ENCODE measurements around the gene PTGS2.
A peak's percentile ranks its signal among the peaks of the same experiment; 100 is the strongest.

Gene PTGS2

DNA sequence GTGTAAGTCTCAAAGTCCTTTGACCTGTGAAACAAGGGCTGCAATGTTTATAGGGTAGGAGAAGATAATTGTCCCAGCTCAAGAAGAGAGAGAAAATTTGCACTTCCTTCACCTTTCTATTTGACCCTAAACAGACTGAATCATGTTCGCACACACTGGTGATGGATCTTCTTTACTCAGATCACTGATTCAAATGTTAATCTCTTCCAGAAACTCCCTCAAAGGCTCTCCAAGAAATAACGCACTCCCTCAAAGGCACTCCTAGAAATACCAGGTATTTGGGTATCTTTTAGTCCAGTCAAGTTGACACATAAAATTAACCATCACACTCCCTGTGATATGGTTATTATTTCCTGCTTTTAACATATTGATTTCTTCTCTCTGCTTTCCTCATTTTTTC, 30.5 kb upstream of the PTGS2 start:
- no peak for DNase-seq
- Histone ChIP-seq H3K9me3 (ENCODE audit: insufficient read depth, low read depth, low read length) (no peaks in the 10 kb centered on the region), H3K4ac (ENCODE audit: low read depth, low read length) (no peak overlapping the region), H3K79me1 (ENCODE audit: low read length) (no peaks in the 10 kb centered on the region), H3K36me3 (ENCODE audit: control insufficient read depth in 1 of 2, insufficient read depth in 2 of 2, low read length in 2 of 2) (no peaks in the 10 kb centered on the region), H3K4me3 (ENCODE audit: low read depth, low read length) (no peak overlapping the region), H3K9ac (ENCODE audit: low read length) (no peak overlapping the region), H3K4me1 (ENCODE audit: control insufficient read depth in 1 of 2, insufficient read depth in 2 of 2, low read length in 2 of 2) (no peaks in the 10 kb centered on the region), H4K12ac (ENCODE audit: low read depth, low read length) (no peak overlapping the region), H3K27me3 (ENCODE audit: insufficient read depth, low read length) (no peaks in the 10 kb centered on the region), H3K14ac (ENCODE audit: low read length) (no peak overlapping the region), H2BK12ac (ENCODE audit: low read length) (no peak overlapping the region), H3K27ac (ENCODE audit: low read depth, low read length) (no peak overlapping the region), H4K91ac (ENCODE audit: low read depth, low read length) (no peak overlapping the region), H3K23ac (ENCODE audit: low read length) (no peak overlapping the region), H4K8ac (ENCODE audit: low read depth, low read length) (no peak overlapping the region), H2BK120ac (ENCODE audit: insufficient read depth, low read length, poor library complexity) (no peak overlapping the region), H2AK5ac (ENCODE audit: low read length) (no peak overlapping the region), H2AFZ (ENCODE audit: insufficient read depth, low read length, poor library complexity) (no peak overlapping the region), H3K79me2 (ENCODE audit: control insufficient read depth, insufficient read depth, low read length, poor library complexity) (no peaks in the 10 kb centered on the region), H2BK5ac (ENCODE audit: low read depth, low read length, poor library complexity) (no peak overlapping the region), H3K18ac (ENCODE audit: low read length) (no peak overlapping the region), H3K4me2 (ENCODE audit: low read length) (no peak overlapping the region)
- no CpG with 5 or more reads among the region's 2 CpGs for WGBS (ENCODE audit: extremely low coverage, insufficient coverage, insufficient read length)

DNA sequence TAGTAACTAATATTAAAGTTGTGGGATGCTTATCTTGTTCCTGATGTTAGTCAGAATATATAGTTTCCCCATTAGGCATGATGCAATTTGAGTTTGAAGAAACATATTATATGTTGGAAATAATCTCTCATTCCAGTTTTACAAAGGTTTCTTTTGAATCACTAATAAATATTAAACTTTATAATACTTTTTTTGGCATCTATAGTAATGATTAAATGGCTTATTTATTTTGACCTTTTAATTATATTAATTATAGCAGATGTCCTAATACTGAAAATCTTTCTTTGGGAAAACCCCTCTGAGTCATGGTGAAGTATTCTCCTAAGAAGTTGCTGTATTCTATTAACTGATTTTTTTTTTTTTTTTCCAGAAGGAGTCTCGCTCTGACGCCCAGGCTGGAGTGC, 28.5 kb upstream of the PTGS2 start:
- no peaks in the 10 kb centered on the region for H3K79me1 ChIP-seq (ENCODE audit: low read length)
- DNase-seq: peak in 1 of 2 donors; percentile 12
- no peaks in the 10 kb centered on the region for H3K27me3 ChIP-seq (ENCODE audit: insufficient read depth, low read length)
- H2AFZ ChIP-seq (ENCODE audit: insufficient read depth, low read length, poor library complexity): no peak overlapping the region
- H3K4ac ChIP-seq (ENCODE audit: low read depth, low read length): no peak overlapping the region
- no peak overlapping the region for H2BK120ac ChIP-seq (ENCODE audit: insufficient read depth, low read length, poor library complexity)
- H2BK12ac ChIP-seq (ENCODE audit: low read length): no peak overlapping the region
- H3K36me3 ChIP-seq (ENCODE audit: control insufficient read depth in 1 of 2, insufficient read depth in 2 of 2, low read length in 2 of 2): no peaks in the 10 kb centered on the region
- H3K4me3 ChIP-seq (ENCODE audit: low read depth, low read length): no peak overlapping the region
- H3K18ac ChIP-seq (ENCODE audit: low read length): no peak overlapping the region
- H4K8ac ChIP-seq (ENCODE audit: low read depth, low read length): no peak overlapping the region
- H3K4me1 ChIP-seq (ENCODE audit: control insufficient read depth in 1 of 2, insufficient read depth in 2 of 2, low read length in 2 of 2): no peaks in the 10 kb centered on the region
- no peaks in the 10 kb centered on the region for H3K9me3 ChIP-seq (ENCODE audit: insufficient read depth, low read depth, low read length)
- no CpG with 5 or more reads among the region's 2 CpGs for WGBS (ENCODE audit: extremely low coverage, insufficient coverage, insufficient read length)
- H3K9ac ChIP-seq (ENCODE audit: low read length): no peak overlapping the region
- no peak overlapping the region for H4K91ac ChIP-seq (ENCODE audit: low read depth, low read length)
- no peak overlapping the region for H3K4me2 ChIP-seq (ENCODE audit: low read length)
- no peak overlapping the region for H2AK5ac ChIP-seq (ENCODE audit: low read length)
- no peak overlapping the region for H3K27ac ChIP-seq (ENCODE audit: low read depth, low read length)
- no peak overlapping the region for H3K14ac ChIP-seq (ENCODE audit: low read length)
- no peak overlapping the region for H3K23ac ChIP-seq (ENCODE audit: low read length)
- H3K79me2 ChIP-seq (ENCODE audit: control insufficient read depth, insufficient read depth, low read length, poor library complexity): no peaks in the 10 kb centered on the region
- H4K12ac ChIP-seq (ENCODE audit: low read depth, low read length): no peak overlapping the region
- no peak overlapping the region for H2BK5ac ChIP-seq (ENCODE audit: low read depth, low read length, poor library complexity)

DNA sequence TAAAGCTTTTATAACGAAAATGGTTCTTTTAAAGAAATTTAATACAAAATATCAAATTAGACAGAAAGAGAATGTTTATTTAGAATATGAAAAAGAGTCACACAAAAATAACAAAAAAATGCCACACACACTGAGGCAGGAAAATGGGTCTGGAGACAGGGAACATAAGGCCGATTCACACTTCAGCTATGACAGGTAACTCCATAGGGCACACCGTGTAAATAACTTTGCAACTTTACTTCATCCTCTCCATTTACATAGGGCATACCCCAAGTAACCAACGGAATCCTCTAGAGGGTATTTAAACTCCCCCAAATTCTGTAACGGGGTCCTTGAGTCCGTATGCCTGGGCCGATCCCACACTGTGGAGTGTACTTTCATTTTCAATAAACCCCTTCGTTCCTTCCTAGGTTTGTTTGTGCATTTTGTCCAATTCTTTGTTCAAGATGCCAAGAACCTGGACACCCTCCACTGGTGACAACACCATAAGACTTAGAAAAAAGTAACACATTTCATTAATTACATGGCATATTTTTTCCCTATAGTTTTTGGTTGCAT, 23.1 kb upstream of the PTGS2 start:
- WGBS (ENCODE audit: extremely low coverage, insufficient coverage, insufficient read length): no CpG with 5 or more reads among the region's 8 CpGs
- Histone ChIP-seq H4K8ac (ENCODE audit: low read depth, low read length) (no peak overlapping the region), H2AK5ac (ENCODE audit: low read length) (no peak overlapping the region)

DNA sequence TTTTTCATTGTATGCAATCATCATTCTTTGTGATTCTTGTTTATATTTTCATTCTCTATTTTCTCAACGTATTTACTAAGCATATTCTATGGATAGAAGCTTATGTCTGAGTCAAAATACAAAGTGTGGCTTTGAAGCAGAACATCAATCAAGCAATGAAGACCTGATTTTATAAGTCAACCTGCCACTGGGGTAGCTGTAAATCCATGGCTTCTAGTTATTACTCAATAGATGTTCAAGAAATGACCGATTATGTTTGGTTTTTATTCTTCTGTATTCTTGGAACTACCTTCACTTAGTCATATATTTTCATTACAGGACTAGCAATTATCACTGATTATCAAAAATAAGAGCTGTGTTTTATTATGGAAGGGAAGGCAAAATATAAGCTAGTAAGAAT, 20.5 kb upstream of the PTGS2 start:
- no peak overlapping the region for H2BK12ac ChIP-seq (ENCODE audit: low read length)
- WGBS (ENCODE audit: extremely low coverage, insufficient coverage, insufficient read length): no CpG with 5 or more reads among the region's 2 CpGs
- DNase-seq: no peak
- no peak overlapping the region for H3K9ac ChIP-seq (ENCODE audit: low read length)
- no peak overlapping the region for H3K27ac ChIP-seq (ENCODE audit: low read depth, low read length)
- H3K14ac ChIP-seq (ENCODE audit: low read length): no peak overlapping the region
- no peak overlapping the region for H2BK5ac ChIP-seq (ENCODE audit: low read depth, low read length, poor library complexity)
- H3K27me3 ChIP-seq (ENCODE audit: insufficient read depth, low read length): no peaks in the 10 kb centered on the region
- no peak overlapping the region for H3K18ac ChIP-seq (ENCODE audit: low read length)
- H3K4me3 ChIP-seq (ENCODE audit: low read depth, low read length): no peak overlapping the region
- no peak overlapping the region for H2AK5ac ChIP-seq (ENCODE audit: low read length)
- no peak overlapping the region for H3K23ac ChIP-seq (ENCODE audit: low read length)
- H3K79me1 ChIP-seq (ENCODE audit: low read length): no peaks in the 10 kb centered on the region
- H2BK120ac ChIP-seq (ENCODE audit: insufficient read depth, low read length, poor library complexity): no peak overlapping the region
- H3K36me3 ChIP-seq (ENCODE audit: control insufficient read depth in 1 of 2, insufficient read depth in 2 of 2, low read length in 2 of 2): no peaks in the 10 kb centered on the region
- H4K12ac ChIP-seq (ENCODE audit: low read depth, low read length): no peak overlapping the region
- H2AFZ ChIP-seq (ENCODE audit: insufficient read depth, low read length, poor library complexity): no peak overlapping the region
- no peaks in the 10 kb centered on the region for H3K4me1 ChIP-seq (ENCODE audit: control insufficient read depth in 1 of 2, insufficient read depth in 2 of 2, low read length in 2 of 2)
- no peaks in the 10 kb centered on the region for H3K79me2 ChIP-seq (ENCODE audit: control insufficient read depth, insufficient read depth, low read length, poor library complexity)
- no peaks in the 10 kb centered on the region for H3K9me3 ChIP-seq (ENCODE audit: insufficient read depth, low read depth, low read length)
- no peak overlapping the region for H4K8ac ChIP-seq (ENCODE audit: low read depth, low read length)
- no peak overlapping the region for H3K4me2 ChIP-seq (ENCODE audit: low read length)
- no peak overlapping the region for H4K91ac ChIP-seq (ENCODE audit: low read depth, low read length)
- H3K4ac ChIP-seq (ENCODE audit: low read depth, low read length): no peak overlapping the region

More for the DNA sequence above, 23.1 kb upstream of the PTGS2 start:
- H3K4me3 ChIP-seq (ENCODE audit: low read depth, low read length): no peak overlapping the region
- H3K79me1 ChIP-seq (ENCODE audit: low read length): no peaks in the 10 kb centered on the region
- no peak overlapping the region for H3K4ac ChIP-seq (ENCODE audit: low read depth, low read length)
- no peak overlapping the region for H2BK120ac ChIP-seq (ENCODE audit: insufficient read depth, low read length, poor library complexity)
- no peak overlapping the region for H2AFZ ChIP-seq (ENCODE audit: insufficient read depth, low read length, poor library complexity)
- no peak overlapping the region for H4K91ac ChIP-seq (ENCODE audit: low read depth, low read length)
- no peaks in the 10 kb centered on the region for H3K4me1 ChIP-seq (ENCODE audit: control insufficient read depth in 1 of 2, insufficient read depth in 2 of 2, low read length in 2 of 2)
- no peaks in the 10 kb centered on the region for H3K36me3 ChIP-seq (ENCODE audit: control insufficient read depth in 1 of 2, insufficient read depth in 2 of 2, low read length in 2 of 2)
- H3K27me3 ChIP-seq (ENCODE audit: insufficient read depth, low read length): no peaks in the 10 kb centered on the region
- no peak overlapping the region for H3K27ac ChIP-seq (ENCODE audit: low read depth, low read length)
- no peak overlapping the region for H4K12ac ChIP-seq (ENCODE audit: low read depth, low read length)
- H2BK12ac ChIP-seq (ENCODE audit: low read length): no peak overlapping the region
- H3K4me2 ChIP-seq (ENCODE audit: low read length): no peak overlapping the region
- no peak for DNase-seq
- no peak overlapping the region for H3K23ac ChIP-seq (ENCODE audit: low read length)
- H3K14ac ChIP-seq (ENCODE audit: low read length): no peak overlapping the region
- H3K9ac ChIP-seq (ENCODE audit: low read length): no peak overlapping the region
- H3K9me3 ChIP-seq (ENCODE audit: insufficient read depth, low read depth, low read length): no peaks in the 10 kb centered on the region
- no peak overlapping the region for H2BK5ac ChIP-seq (ENCODE audit: low read depth, low read length, poor library complexity)
- H3K18ac ChIP-seq (ENCODE audit: low read length): no peak overlapping the region
- no peaks in the 10 kb centered on the region for H3K79me2 ChIP-seq (ENCODE audit: control insufficient read depth, insufficient read depth, low read length, poor library complexity)
